ENCODE results near the gene TTC7B. TPM values are rescaled to one million over a fixed set of nuclear protein-coding genes. Genes with fewer than 3 reads are reported as not detected.

Gene TTC7B
- total RNA-seq, 1 donor from 2014 or later: 3.1 TPM

- Mint-ChIP-seq H3K4me1 (ENCODE audit: low read depth) (no peaks in the 10 kb centered on the region), H3K9me3 (no peaks in the 10 kb centered on the region), H3K27me3 (ENCODE audit: insufficient read depth) (peaks cover 3% of the 10 kb centered on the region), H3K36me3 (ENCODE audit: low read depth) (no peaks in the 10 kb centered on the region), H3K27ac (no peak overlapping the region), H3K4me3 (no peak overlapping the region)
- DNase-seq (ENCODE audit: low spot score): no peak
- intact Hi-C loops (cut with micrococcal nuclease): no loop called here
Measured at GRCh38 chr14:90611501-90611900, 204.7 kb downstream of the TTC7B start.

DNA sequence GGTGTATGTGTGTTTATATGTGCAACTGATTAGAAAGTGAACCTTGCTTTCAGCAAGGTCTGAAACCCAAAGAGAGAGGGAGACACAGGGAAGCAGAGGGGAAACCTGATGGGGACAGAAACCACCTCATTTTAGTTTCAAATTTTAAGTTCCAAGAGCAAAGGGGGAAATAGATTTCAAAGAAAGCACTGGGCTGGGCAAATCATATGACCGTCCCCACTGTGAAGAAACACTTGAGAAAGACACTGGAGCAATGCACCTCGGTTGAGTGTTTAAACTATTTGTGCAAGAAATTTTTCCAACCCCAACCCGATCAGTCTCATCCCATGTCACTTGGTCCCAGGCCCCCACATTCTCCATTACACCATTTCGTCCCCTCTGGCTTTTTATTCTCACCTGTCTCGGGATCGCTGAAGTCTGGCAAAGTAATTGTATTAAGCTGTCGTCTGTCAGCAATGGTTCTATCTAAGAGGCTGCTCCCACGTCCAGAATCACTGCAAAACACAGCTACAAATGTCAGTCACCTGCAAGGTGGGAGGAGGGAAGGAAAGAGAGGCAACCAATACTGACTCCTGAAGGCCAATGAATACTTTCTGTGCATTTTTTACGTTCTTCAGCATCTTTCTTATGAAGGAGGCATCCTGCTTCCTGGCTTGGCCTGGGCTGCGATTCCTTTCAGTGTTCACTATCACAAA lies 205.7 kb downstream of the TTC7B start:
- Mint-ChIP-seq H3K9me3 (no peaks in the 10 kb centered on the region), H3K4me1 (ENCODE audit: low read depth) (no peaks in the 10 kb centered on the region), H3K4me3 (no peak overlapping the region), H3K36me3 (ENCODE audit: low read depth) (no peaks in the 10 kb centered on the region), H3K27me3 (ENCODE audit: insufficient read depth) (peaks cover 5% of the 10 kb centered on the region), H3K27ac (no peak overlapping the region)
- intact Hi-C loops (cut with micrococcal nuclease): no loop called here
- DNase-seq (ENCODE audit: low spot score): no peak

- Mint-ChIP-seq H3K36me3 (ENCODE audit: low read depth) (no peaks in the 10 kb centered on the region), H3K27me3 (ENCODE audit: insufficient read depth) (peaks cover 5% of the 10 kb centered on the region), H3K9me3 (no peaks in the 10 kb centered on the region), H3K27ac (no peak overlapping the region), H3K4me1 (ENCODE audit: low read depth) (no peaks in the 10 kb centered on the region), H3K4me3 (no peak overlapping the region)
- no peak for DNase-seq (ENCODE audit: low spot score)
- intact Hi-C loops (cut with micrococcal nuclease): no loop called here
Measured at GRCh38 chr14:90609376-90609775, 206.9 kb downstream of the TTC7B start.

- Mint-ChIP-seq H3K4me3 (no peak overlapping the region), H3K27me3 (ENCODE audit: insufficient read depth) (peaks cover 7% of the 10 kb centered on the region), H3K4me1 (ENCODE audit: low read depth) (no peaks in the 10 kb centered on the region), H3K36me3 (ENCODE audit: low read depth) (no peaks in the 10 kb centered on the region), H3K9me3 (no peaks in the 10 kb centered on the region), H3K27ac (no peak overlapping the region)
- intact Hi-C loops (cut with micrococcal nuclease): no loop called here
- no peak for DNase-seq (ENCODE audit: low spot score)
Measured at GRCh38 chr14:90608929-90609341, 207.3 kb downstream of the TTC7B start.

DNA sequence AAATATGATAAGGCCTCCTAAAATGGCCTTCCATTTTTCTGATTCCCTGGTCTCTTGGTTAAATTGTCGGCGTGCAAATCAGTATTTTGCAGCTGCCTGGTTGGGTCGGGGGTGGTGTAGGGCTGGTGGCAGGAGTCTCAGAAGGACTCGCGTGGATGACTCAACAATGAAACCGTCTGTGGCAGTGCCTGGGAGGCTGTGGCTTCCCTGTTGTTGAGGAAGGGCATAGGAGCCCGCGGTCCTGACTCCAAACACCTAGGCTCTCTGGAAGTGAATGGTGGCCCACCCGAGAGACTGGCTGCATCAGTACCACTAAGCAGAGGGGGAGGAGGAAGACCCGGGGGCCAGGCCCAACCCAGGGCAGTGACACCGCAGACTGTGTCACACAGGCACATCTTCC lies 207.9 kb downstream of the TTC7B start:
- H3K4me3 Mint-ChIP-seq: no peak overlapping the region
- H3K27ac Mint-ChIP-seq: no peak overlapping the region
- intact Hi-C loops (cut with micrococcal nuclease): no loop called here
- no peaks in the 10 kb centered on the region for H3K4me1 Mint-ChIP-seq (ENCODE audit: low read depth)
- no peaks in the 10 kb centered on the region for H3K9me3 Mint-ChIP-seq
- no peaks in the 10 kb centered on the region for H3K36me3 Mint-ChIP-seq (ENCODE audit: low read depth)
- no peak for DNase-seq (ENCODE audit: low spot score)
- peaks cover 7% of the 10 kb centered on the region for H3K27me3 Mint-ChIP-seq (ENCODE audit: insufficient read depth)

DNA sequence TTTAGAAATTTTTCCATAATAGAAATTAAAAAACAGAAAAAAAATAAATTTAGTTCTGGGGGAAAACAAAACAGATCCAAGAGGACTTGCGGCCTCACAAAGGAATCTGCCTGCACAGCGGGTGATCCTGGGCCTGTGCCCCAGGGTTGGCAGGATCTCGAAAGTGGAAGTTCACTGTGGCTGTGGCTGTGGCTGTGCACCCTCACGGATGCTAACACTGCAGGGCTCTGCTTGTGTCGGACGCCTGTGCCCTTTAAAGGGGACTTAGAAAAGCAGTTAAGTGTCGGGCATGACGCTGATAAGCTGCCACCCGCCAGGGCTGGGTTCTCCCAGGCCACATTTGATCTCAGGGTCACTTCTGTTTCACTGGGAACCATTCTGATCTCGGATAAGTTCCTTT lies 209.1 kb downstream of the TTC7B start:
- peaks cover 7% of the 10 kb centered on the region for H3K27me3 Mint-ChIP-seq (ENCODE audit: insufficient read depth)
- DNase-seq (ENCODE audit: low spot score): no peak
- no peak overlapping the region for H3K4me3 Mint-ChIP-seq
- no peaks in the 10 kb centered on the region for H3K36me3 Mint-ChIP-seq (ENCODE audit: low read depth)
- H3K4me1 Mint-ChIP-seq (ENCODE audit: low read depth): no peaks in the 10 kb centered on the region
- no peaks in the 10 kb centered on the region for H3K9me3 Mint-ChIP-seq
- intact Hi-C loops (cut with micrococcal nuclease): no loop called here
- H3K27ac Mint-ChIP-seq: no peak overlapping the region

GRCh38 chr14:90606434-90606833 lies 209.8 kb downstream of the TTC7B start:
- H3K9me3 Mint-ChIP-seq: no peaks in the 10 kb centered on the region
- H3K4me3 Mint-ChIP-seq: no peak overlapping the region
- intact Hi-C loops (cut with micrococcal nuclease): no loop called here

DNA sequence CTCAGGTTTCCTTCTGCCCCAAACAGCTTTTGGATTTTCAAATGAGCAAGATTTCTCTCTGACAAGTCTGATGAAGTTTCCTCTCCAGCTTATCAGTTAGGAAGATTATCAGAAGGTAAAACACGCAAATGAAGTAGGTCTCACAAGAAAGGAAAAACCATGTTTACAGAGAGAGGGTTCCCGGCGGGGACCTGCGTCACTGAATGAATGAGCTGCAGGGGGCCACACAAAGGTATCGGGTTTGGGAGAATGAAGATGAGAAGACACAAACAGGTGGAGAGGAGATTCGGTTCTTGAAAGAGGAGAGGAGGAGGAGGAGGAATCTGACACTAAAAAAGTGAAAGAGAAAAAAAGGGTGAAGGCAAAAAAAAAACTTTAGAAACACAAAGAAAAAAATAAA lies 210.8 kb downstream of the TTC7B start:
- intact Hi-C loops (cut with micrococcal nuclease): no loop called here
- H3K9me3 Mint-ChIP-seq: no peaks in the 10 kb centered on the region
- H3K4me1 Mint-ChIP-seq (ENCODE audit: low read depth): no peaks in the 10 kb centered on the region
- no peaks in the 10 kb centered on the region for H3K36me3 Mint-ChIP-seq (ENCODE audit: low read depth)
- H3K27me3 Mint-ChIP-seq (ENCODE audit: insufficient read depth): peaks cover 8% of the 10 kb centered on the region
- H3K27ac Mint-ChIP-seq: no peak overlapping the region
- no peak for DNase-seq (ENCODE audit: low spot score)
- H3K4me3 Mint-ChIP-seq: no peak overlapping the region

More at GRCh38 chr14:90606434-90606833, 209.8 kb downstream of the TTC7B start:
- Mint-ChIP-seq H3K4me1 (ENCODE audit: low read depth) (no peaks in the 10 kb centered on the region), H3K36me3 (ENCODE audit: low read depth) (no peaks in the 10 kb centered on the region), H3K27me3 (ENCODE audit: insufficient read depth) (peaks cover 6% of the 10 kb centered on the region), H3K27ac (no peak overlapping the region)
- DNase-seq (ENCODE audit: low spot score): no peak

GRCh38 chr14:90604356-90604755 lies 211.9 kb downstream of the TTC7B start:
- Mint-ChIP-seq H3K27me3 (ENCODE audit: insufficient read depth) (peaks cover 9% of the 10 kb centered on the region), H3K36me3 (ENCODE audit: low read depth) (no peaks in the 10 kb centered on the region), H3K9me3 (no peaks in the 10 kb centered on the region), H3K4me1 (ENCODE audit: low read depth) (no peaks in the 10 kb centered on the region), H3K27ac (no peak overlapping the region), H3K4me3 (no peak overlapping the region)
- intact Hi-C loops (cut with micrococcal nuclease): no loop called here
- no peak for DNase-seq (ENCODE audit: low spot score)

DNA sequence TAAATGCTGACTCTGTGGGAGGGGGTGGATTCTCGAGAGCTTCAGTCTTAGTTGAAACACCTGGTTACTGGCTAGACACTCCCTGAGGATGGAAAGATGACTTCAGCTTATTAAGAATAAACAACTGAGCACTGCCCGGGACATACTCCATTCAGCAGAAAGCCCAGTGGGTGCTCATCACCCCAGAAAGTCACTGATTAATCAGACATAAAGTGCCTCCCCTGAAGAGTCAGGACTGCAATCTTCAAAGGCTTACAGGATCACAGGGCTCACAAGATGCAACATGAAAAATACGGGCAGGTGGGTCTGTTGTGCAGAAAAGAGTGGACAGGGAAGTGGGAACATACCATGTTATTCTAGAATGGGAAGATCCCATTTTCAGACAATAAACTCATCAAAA lies 212.4 kb downstream of the TTC7B start:
- H3K27me3 Mint-ChIP-seq (ENCODE audit: insufficient read depth): peaks cover 9% of the 10 kb centered on the region
- no peaks in the 10 kb centered on the region for H3K36me3 Mint-ChIP-seq (ENCODE audit: low read depth)
- intact Hi-C loops (cut with micrococcal nuclease): no loop called here
- H3K4me1 Mint-ChIP-seq (ENCODE audit: low read depth): no peaks in the 10 kb centered on the region
- H3K9me3 Mint-ChIP-seq: no peaks in the 10 kb centered on the region
- no peak for DNase-seq (ENCODE audit: low spot score)
- no peak overlapping the region for H3K27ac Mint-ChIP-seq
- H3K4me3 Mint-ChIP-seq: no peak overlapping the region

- no peak overlapping the region for H3K4me3 Mint-ChIP-seq
- no peak for DNase-seq (ENCODE audit: low spot score)
- no peaks in the 10 kb centered on the region for H3K4me1 Mint-ChIP-seq (ENCODE audit: low read depth)
- no peak overlapping the region for H3K27ac Mint-ChIP-seq
- intact Hi-C loops (cut with micrococcal nuclease): no loop called here
- no peaks in the 10 kb centered on the region for H3K9me3 Mint-ChIP-seq
- peaks cover 9% of the 10 kb centered on the region for H3K27me3 Mint-ChIP-seq (ENCODE audit: insufficient read depth)
- no peaks in the 10 kb centered on the region for H3K36me3 Mint-ChIP-seq (ENCODE audit: low read depth)
Measured at GRCh38 chr14:90603336-90603735, 212.9 kb downstream of the TTC7B start.

DNA sequence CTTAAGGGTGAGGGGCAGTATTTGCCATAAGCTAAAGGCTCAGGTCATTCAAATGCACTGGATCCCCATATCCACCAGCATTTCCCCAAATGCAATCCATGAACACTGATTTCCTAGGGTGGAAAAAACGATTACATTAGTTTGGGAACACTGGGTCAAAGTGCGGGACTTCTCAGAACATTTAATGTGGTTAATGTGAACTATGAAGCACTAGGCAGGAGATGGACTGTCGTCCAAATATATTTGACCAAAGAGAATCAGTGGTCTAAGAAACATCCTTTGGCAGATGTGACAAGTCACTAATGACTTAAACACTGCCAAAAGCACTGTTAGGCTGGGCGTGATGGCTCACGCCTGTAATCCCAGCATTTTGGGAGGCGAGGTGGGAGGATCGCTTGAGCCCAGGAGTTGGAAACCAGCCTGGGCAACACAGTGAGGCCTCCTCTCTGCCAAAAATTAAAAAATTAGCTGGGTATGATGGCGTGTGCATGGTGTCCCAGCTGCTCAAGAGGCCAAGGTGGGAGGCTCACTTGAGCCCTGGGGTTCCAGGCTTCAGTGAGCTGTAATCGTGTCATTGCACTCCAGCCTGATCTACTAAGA lies 214.0 kb downstream of the TTC7B start:
- H3K4me1 Mint-ChIP-seq (ENCODE audit: low read depth): no peaks in the 10 kb centered on the region
- H3K27me3 Mint-ChIP-seq (ENCODE audit: insufficient read depth): peaks cover 9% of the 10 kb centered on the region
- intact Hi-C loops (cut with micrococcal nuclease): no loop called here
- DNase-seq (ENCODE audit: low spot score): no peak
- H3K9me3 Mint-ChIP-seq: no peaks in the 10 kb centered on the region
- H3K36me3 Mint-ChIP-seq (ENCODE audit: low read depth): no peaks in the 10 kb centered on the region
- no peak overlapping the region for H3K27ac Mint-ChIP-seq
- H3K4me3 Mint-ChIP-seq: no peak overlapping the region

DNA sequence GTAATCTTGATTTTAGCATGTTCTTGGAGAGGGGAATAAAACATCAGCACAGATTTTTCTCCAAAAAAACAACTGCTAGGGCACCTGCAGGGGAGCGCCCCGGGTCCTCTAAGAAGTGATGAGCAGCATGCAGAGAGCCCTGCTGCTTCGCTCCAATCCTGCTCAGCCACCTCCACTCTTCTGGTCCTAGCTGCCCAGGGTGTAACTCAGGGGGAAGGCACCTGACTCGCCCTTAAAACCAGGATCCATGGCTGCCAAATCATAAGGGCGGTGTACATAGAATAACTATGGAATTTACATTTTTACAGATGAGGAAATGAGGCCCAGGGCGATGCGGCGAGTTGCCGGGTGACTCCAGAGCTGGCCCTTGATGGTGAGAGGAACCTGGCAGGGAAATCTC lies 214.7 kb downstream of the TTC7B start:
- no peaks in the 10 kb centered on the region for H3K9me3 Mint-ChIP-seq
- no peak overlapping the region for H3K4me3 Mint-ChIP-seq
- no peak overlapping the region for H3K27ac Mint-ChIP-seq
- no peaks in the 10 kb centered on the region for H3K4me1 Mint-ChIP-seq (ENCODE audit: low read depth)
- peaks cover 9% of the 10 kb centered on the region for H3K27me3 Mint-ChIP-seq (ENCODE audit: insufficient read depth)
- H3K36me3 Mint-ChIP-seq (ENCODE audit: low read depth): no peaks in the 10 kb centered on the region
- no peak for DNase-seq (ENCODE audit: low spot score)
- intact Hi-C loops (cut with micrococcal nuclease): no loop called here

DNA sequence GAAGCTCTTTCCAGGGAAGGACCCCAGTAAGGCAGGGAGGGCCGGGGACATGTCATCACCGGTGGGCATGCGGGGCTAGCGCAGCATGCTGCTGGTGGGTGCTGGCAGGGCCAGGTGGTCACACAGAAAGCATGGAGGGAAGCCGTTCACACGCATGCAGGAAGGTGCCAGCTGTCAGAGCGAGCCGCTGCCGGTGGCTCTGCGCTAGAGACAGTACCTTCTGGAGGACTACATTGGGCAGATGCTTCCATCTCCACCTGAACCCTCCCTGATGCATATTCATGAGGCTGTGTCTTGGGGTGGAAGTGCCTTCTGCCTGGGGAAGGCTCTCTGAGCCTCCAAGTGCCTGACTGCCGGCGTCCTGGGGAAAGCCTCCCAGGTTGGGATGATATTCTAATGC lies 215.6 kb downstream of the TTC7B start:
- Mint-ChIP-seq H3K27me3 (ENCODE audit: insufficient read depth) (peaks cover 6% of the 10 kb centered on the region), H3K36me3 (ENCODE audit: low read depth) (no peaks in the 10 kb centered on the region), H3K27ac (no peak overlapping the region), H3K4me1 (ENCODE audit: low read depth) (no peaks in the 10 kb centered on the region), H3K9me3 (no peaks in the 10 kb centered on the region), H3K4me3 (no peak overlapping the region)
- no peak for DNase-seq (ENCODE audit: low spot score)
- intact Hi-C loops (cut with micrococcal nuclease): no loop called here

All from activated T-helper 1 cell treated with anti-CD3 and anti-CD28 coated beads, Interleukin-12 subunit alpha, Interleukin-12 subunit beta, Interleukin-2, Interleukin-4 antibody, amounts not matched to agents 30 ng/mL and 10 ng/mL and 1 ng/mL, durations not matched to agents 14 hours and 24 hours and 36 hours (primary cell).